HepG2 (cell line): ENCODE results near the gene MYO7B. TPM values are rescaled to one million over a fixed set of nuclear protein-coding genes. Genes with fewer than 3 reads are reported as not detected.

Experiments used
- ATF7-NPFF ChIP-seq: sonication (generic); formaldehyde crosslinking; IDR thresholded peaks from 2 replicates; pipeline ENCODE4 v1.8.1; 2023; ENCODE audit warnings: mild to moderate bottlenecking, low read depth, missing genetic modification reagents, moderate library complexity
- BORCS8-MEF2B ChIP-seq: sonication (generic); formaldehyde crosslinking; IDR thresholded peaks from 2 replicates; pipeline ENCODE4 v1.8.0; 2022; ENCODE audit warnings: mild to moderate bottlenecking, missing genetic modification reagents
- CENPT ChIP-seq: sonication (generic); formaldehyde crosslinking; IDR thresholded peaks from 2 replicates; pipeline ENCODE4 v1.8.0; 2022; ENCODE audit warnings: low read depth, mild to moderate bottlenecking, moderate library complexity, missing genetic modification reagents
- DDIT3 ChIP-seq: sonication (generic); formaldehyde crosslinking; IDR thresholded peaks from 2 replicates; pipeline ENCODE4 v1.4.0; 2020; ENCODE audit warnings: mild to moderate bottlenecking, missing genetic modification reagents
- ETV6 ChIP-seq: sonication (generic); formaldehyde crosslinking; conservative IDR thresholded peaks from 2 replicates; pipeline ENCODE4 v1.4.0; 2020; ENCODE audit warnings: missing genetic modification reagents
- HES4 ChIP-seq: sonication (generic); formaldehyde crosslinking; IDR thresholded peaks from 2 replicates; pipeline ENCODE4 v1.9.0; 2021; ENCODE audit warnings: mild to moderate bottlenecking, missing genetic modification reagents, borderline replicate concordance
- HNF4A ChIP-seq: sonication (generic); formaldehyde crosslinking; IDR thresholded peaks from 2 replicates; pipeline ENCODE4 v1.4.0; 2020; ENCODE audit warnings: missing genetic modification reagents
- HNRNPLL ChIP-seq: fragments of 200-400 bp; formaldehyde crosslinking; IDR thresholded peaks from 2 replicates; pipeline ENCODE4 v1.6.1; 2017; ENCODE audit warnings: mild to moderate bottlenecking, low read depth, low read length; ENCODE audit not compliant: poor library complexity, severe bottlenecking
- MAZ ChIP-seq, 2 experiments: sonication (generic) in 1 of 2; formaldehyde crosslinking in 1 of 2; IDR thresholded peaks; 2 replicates each; pipeline versions ENCODE4 v1.5.0 to v1.6.1; 2012 to 2020; ENCODE audit warnings: low read depth in 2 of 2, mild to moderate bottlenecking in 2 of 2, borderline replicate concordance in 1 of 2, improper control_type of control experiment in 1 of 2, low read length in 1 of 2, missing genetic modification reagents in 1 of 2, moderate library complexity in 1 of 2
- MTF2 ChIP-seq: sonication (generic); formaldehyde crosslinking; IDR thresholded peaks from 2 replicates; pipeline ENCODE4 v1.5.0; 2020; ENCODE audit warnings: missing genetic modification reagents, borderline replicate concordance
- NR2C2 ChIP-seq: sonication (generic); formaldehyde crosslinking; IDR thresholded peaks from 2 replicates; pipeline ENCODE4 v1.4.0; 2020; ENCODE audit warnings: missing genetic modification reagents, mild to moderate bottlenecking, moderate library complexity, borderline replicate concordance
- PATZ1 ChIP-seq: sonication (generic); formaldehyde crosslinking; IDR thresholded peaks from 2 replicates; pipeline ENCODE4 v1.4.0; 2020; ENCODE audit warnings: missing genetic modification reagents
- SALL1 ChIP-seq: sonication (generic); formaldehyde crosslinking; IDR thresholded peaks from 2 replicates; pipeline ENCODE4 v1.8.0; 2022; ENCODE audit warnings: mild to moderate bottlenecking, missing genetic modification reagents
- TARDBP ChIP-seq: sonication (generic); formaldehyde crosslinking; IDR thresholded peaks from 2 replicates; pipeline ENCODE4 v1.8.0; 2022; ENCODE audit warnings: mild to moderate bottlenecking, missing genetic modification reagents
- TBX2 ChIP-seq: sonication (generic); formaldehyde crosslinking; IDR thresholded peaks from 2 replicates; pipeline ENCODE4 v1.5.0; 2020; ENCODE audit warnings: missing genetic modification reagents, mild to moderate bottlenecking, borderline replicate concordance
- TFE3 ChIP-seq: IDR thresholded peaks from 2 replicates; pipeline ENCODE4 v1.6.1; 2016
- THRA ChIP-seq: sonication (generic); formaldehyde crosslinking; IDR thresholded peaks from 2 replicates; pipeline ENCODE4 v1.4.0; 2020; ENCODE audit warnings: missing genetic modification reagents, borderline replicate concordance
- ZBTB7A ChIP-seq: sonication (generic); formaldehyde crosslinking; IDR thresholded peaks from 2 replicates; pipeline ENCODE4 v1.8.0; 2022; ENCODE audit warnings: mild to moderate bottlenecking, missing genetic modification reagents
- ZBTB7B ChIP-seq: sonication (generic); formaldehyde crosslinking; IDR thresholded peaks from 2 replicates; pipeline ENCODE4 v1.4.0; 2020; ENCODE audit warnings: missing genetic modification reagents
- ZBTB8A ChIP-seq: sonication (generic); formaldehyde crosslinking; IDR thresholded peaks from 2 replicates; pipeline ENCODE4 v1.4.0; 2020; ENCODE audit warnings: mild to moderate bottlenecking, low read depth, missing genetic modification reagents, borderline replicate concordance
- ZNF160 ChIP-seq: sonication (generic); formaldehyde crosslinking; IDR thresholded peaks from 2 replicates; pipeline ENCODE4 v1.8.0; 2022; ENCODE audit warnings: mild to moderate bottlenecking, inconsistent platforms, missing genetic modification reagents
- ZNF501 ChIP-seq: sonication (generic); formaldehyde crosslinking; IDR thresholded peaks from 2 replicates; pipeline ENCODE4 v1.5.1; 2020; ENCODE audit warnings: mild to moderate bottlenecking, moderate library complexity, missing genetic modification reagents
- polyA plus RNA-seq, 8 experiments: library from polyadenylated mRNA; depleted of rRNA in 3 of 8; stranded (reverse) in 7 of 8; unstranded in 1 of 8; fragments of >200 nt; fragmentation: Illumina TruSeq in 4 of 8; extraction: Trizol in 4 of 8; gene quantifications; 2 replicates each; pipeline versions ENCODE4 v1.2.1 to v1.2.3, GENCODE V29; 2011 to 2016; ENCODE audit warnings: low read depth in 4 of 8, missing spikeins in 1 of 8, mixed read lengths in 1 of 8; ENCODE audit not compliant: insufficient read depth in 1 of 8
- total RNA-seq, 5 experiments: library from RNA; depleted of rRNA; stranded (reverse); fragments of >200 nt; fragmentation: Illumina TruSeq; extraction: Trizol; gene quantifications; 2 replicates each; pipeline ENCODE4 v1.2.3, GENCODE V29; 2016; ENCODE audit warnings: low read depth in 1 of 5

Gene MYO7B
- total and polyA plus RNA-seq, 2 of the 13 experiments (the other 11 are each of a cell fraction or from before 2014, with no cell fraction given) = not detected

GRCh38 chr2:127674241-127675209 is 139.0 kb downstream of the MYO7B start (continued):
- TF ChIP-seq ATF7-NPFF (CRISPR knock-in tag) (0 out of 2 replicates have a peak, but pooled peaks have one; percentile 27), NR2C2 (CRISPR knock-in tag) (peak; percentile 41; the same call in 1 of the 2 replicates), HNRNPLL (peak; percentile 24), BORCS8-MEF2B (CRISPR knock-in tag) (peak; percentile 57; the same call in 1 of the 2 replicates), TFE3 (CRISPR knock-in tag) (no peak), ETV6 (CRISPR knock-in tag) (no peak), TARDBP (CRISPR knock-in tag) (0 out of 2 replicates have a peak, but pooled peaks have one; percentile 25), ZBTB7A (CRISPR knock-in tag) (peak; percentile 75; the same call in 1 of the 2 replicates), CENPT (CRISPR knock-in tag) (no peak), HES4 (CRISPR knock-in tag) (0 out of 2 replicates have a peak, but pooled peaks have one; percentile 22), ZBTB7B (CRISPR knock-in tag) (peak; percentile 74; the same call in 1 of the 2 replicates), PATZ1 (CRISPR knock-in tag) (peak; percentile 86), ZNF501 (CRISPR knock-in tag) (0 out of 2 replicates have a peak, but pooled peaks have one; percentile 41), DDIT3 (CRISPR knock-in tag) (no peak), MTF2 (peak; percentile 80; the same call in 1 of the 2 replicates), HNF4A (CRISPR knock-in tag) (peak; percentile 69), SALL1 (CRISPR knock-in tag) (peak; percentile 43; the same call in 1 of the 2 replicates), THRA (CRISPR knock-in tag) (peak; percentile 58; the same call in 1 of the 2 replicates), ZNF160 (CRISPR knock-in tag) (no peak), ZBTB8A (CRISPR knock-in tag) (no peak), MAZ (IDR thresholded peaks at IDR 0.05; ENCODE audit: borderline replicate concordance, low read depth, low read length) (no peak), MAZ (CRISPR knock-in tag; IDR thresholded peaks at IDR 0.05; ENCODE audit: low read depth) (peak; percentile 58; the same call in 1 of the 2 replicates), TBX2 (CRISPR knock-in tag) (peak; percentile 55)
